CD4-positive, alpha-beta T cell treated with Interleukin-1 beta for 1 hour (primary cell): ENCODE data around the gene MACROD2.
A peak's percentile ranks its signal among the peaks of the same experiment; 100 is the strongest.
"Not testable (repeated sequence)": the region's sequence is repeated elsewhere in the genome, so short reads cannot be mapped to it uniquely, and the experiment has no call there.

Source experiments
- DNase-seq, 2 donors: peaks; one replicate each; pipeline ENCODE4 v3.0.0-alpha.2; 2020 to 2022

MACROD2 gene

GRCh38 chr20:13995086-13995665 lies at the start of gene MACROD2:
Gene MACROD2 (plus strand): TSS chr20:13995516.
- DNase-seq = peak; percentile 41 to 61

GRCh38 chr20:13947719-13948118 lies 47.6 kb upstream of the MACROD2 start:
- no peak for DNase-seq

DNA sequence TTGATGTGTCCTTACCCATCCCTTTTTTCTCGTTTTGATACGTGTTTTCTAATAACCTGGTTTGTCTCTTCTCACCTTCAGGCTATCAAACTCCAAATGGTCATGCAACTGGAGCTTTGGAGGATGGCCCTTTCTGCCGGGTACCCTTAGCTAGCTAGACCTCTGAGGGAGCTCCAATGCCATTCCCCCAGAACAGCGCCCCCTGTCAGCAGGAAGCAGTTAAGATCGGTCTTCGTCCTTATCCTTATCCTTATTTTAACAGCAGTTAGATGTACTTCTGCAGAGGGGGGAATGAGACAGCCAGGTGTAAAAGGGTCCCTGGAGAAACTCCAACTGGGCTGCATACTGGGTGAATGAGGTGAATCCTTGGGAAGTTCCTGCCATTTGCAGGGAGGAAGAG lies 42.1 kb upstream of the MACROD2 start:
- DNase-seq = no peak

DNA sequence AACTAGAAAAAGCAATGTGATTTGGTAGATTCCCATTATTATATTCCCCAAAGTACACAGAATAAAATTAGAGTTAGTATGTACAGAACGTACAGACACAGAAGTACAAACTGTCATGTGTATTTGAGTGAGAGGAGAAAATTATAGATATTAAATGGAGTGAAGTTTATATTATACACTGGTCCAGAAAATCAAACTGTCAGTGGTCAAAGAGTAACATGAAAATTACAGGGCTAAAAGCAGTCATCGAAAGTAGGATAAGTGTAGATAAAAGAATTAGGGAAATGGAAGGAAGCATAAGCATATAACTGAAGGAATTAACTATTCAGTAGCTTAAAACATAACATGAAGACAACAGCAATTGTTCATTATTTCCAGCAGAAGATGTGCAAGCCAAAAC lies 35.2 kb upstream of the MACROD2 start:
- no peak for DNase-seq

- DNase-seq = no peak
These were observed 34.8 kb upstream of the MACROD2 start for GRCh38 chr20:13960525-13960924.

DNA sequence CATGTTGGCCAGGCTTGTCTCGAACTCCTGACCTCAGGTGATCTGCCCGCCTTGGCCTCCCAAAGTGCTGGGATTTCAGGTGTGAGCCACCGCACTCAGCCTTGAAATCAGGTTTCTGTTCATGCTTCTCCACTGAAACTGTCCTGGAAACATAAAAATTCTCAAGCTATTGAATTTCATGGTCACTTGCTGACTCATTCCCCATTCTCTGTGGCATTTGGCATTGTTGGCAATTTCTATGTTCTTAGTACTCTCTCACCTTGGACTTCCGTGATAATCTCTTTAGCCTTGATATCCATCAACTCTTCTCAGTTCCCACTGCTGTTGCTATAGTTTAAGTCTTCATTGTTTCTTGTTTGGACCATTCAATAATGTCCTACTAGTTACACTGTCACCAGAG lies 11.1 kb upstream of the MACROD2 start:
- no peak for DNase-seq

DNA sequence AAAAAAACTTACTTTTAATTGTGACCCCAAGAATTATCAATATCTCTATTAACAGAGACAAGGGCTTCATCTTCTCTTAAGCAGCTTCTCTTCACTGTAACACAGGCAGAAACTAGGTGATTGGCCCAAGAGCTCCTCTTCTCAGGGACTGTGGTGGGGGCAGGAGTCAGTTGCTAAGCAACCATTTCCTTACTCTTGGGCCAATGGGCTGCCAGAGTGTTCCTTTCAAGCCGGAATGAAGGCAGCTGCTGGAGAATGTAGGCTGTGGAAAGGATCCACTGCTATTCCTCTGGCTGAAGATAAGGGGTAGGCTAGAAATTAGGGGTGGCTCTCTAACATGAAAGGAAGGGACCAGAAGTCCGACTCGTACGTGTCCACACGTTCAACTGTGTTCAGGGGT lies 4.9 kb upstream of the MACROD2 start, which contains the start of gene SEL1L2:
Gene SEL1L2, minus strand, starts transcription at position 150 of the 400 bp plus-strand sequence. Its CDS starts 80 bp downstream, at position 70.
- no peak for DNase-seq

GRCh38 chr20:13991311-13991710 lies 4.0 kb upstream of the MACROD2 start:
- DNase-seq = no peak

DNA sequence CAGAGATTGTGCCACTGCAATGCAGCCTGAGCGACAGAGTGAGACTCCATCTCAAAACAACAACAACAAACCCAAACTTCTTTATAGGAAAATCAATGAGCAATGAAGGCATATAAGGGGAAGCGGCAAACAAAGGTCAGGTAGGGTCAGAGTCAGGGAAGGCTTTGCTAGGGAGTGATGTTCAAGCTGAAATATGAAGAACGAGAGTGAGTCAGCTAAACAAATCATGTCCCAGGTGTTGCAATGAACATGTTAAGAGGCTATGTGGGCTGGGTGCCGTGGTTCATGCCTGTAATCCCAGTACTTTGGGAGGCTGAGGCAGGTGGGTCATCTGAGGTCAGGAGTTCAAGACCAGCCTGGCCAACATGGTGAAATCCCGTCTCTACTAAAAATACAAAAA lies 3.4 kb upstream of the MACROD2 start:
- not testable (repeated sequence) for DNase-seq

DNA sequence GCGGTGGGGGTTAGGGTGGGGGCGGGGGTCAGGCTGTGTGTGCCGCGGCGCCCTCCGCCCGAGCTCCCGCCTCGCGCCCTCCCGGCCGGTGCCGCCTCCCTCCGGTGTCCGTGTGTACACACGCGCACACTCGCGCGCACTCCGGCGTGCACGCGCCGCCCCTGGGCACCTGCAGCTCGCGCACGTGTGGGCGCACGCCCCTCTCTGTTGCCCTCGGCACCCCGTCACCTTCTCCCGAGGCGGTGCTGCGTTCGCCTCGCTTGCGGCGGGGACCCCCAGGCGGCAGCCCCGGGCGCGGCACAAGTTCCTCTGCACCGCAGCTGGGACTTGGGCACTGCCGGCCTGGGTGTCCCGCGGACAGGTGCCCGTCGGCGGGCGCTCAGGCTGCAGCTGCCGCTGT lies 525 bp downstream of the MACROD2 start:
- DNase-seq = no peak

DNA sequence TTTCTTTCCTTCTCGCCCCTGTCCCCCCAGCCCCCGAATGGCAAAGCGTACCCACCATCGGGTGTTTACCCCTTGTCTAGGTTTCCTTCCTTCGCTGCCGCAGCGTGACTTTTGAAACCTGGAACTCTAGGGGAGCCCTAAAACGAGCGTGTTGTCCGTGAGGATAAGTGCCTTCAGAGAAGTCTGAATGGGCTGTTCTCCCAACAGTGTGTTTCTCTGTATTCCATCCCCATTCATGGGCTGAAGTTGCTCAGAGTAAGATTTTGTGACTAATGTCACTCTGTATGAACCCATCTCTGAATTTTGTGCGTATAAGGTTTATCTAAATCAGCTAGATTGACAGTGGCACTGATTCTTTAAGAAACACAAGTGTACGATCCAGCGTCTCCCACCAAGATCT lies 949 bp downstream of the MACROD2 start:
- no peak for DNase-seq

- DNase-seq = no peak
These were observed 5.6 kb downstream of the MACROD2 start for GRCh38 chr20:14000917-14001316.

- no peak for DNase-seq
These were observed 10.7 kb downstream of the MACROD2 start for GRCh38 chr20:14005996-14006395.

DNA sequence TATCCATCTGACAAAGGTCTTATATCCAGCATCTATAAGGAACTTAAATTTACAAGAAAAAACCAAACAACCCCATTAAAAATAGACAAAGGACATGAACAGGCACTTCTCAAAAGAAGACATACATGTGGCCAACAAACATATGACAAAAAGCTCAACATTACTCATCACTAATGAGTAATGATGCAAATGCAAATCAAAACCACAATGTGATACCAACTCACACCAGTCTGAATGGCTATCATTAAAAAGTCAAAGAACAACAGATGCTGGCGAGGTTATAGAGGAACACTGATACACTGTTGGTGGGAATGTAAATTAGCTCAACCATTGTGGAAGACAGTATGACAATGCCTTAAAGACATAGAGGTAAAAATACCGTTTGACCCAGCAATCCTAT lies 13.9 kb downstream of the MACROD2 start:
- no peak for DNase-seq

DNA sequence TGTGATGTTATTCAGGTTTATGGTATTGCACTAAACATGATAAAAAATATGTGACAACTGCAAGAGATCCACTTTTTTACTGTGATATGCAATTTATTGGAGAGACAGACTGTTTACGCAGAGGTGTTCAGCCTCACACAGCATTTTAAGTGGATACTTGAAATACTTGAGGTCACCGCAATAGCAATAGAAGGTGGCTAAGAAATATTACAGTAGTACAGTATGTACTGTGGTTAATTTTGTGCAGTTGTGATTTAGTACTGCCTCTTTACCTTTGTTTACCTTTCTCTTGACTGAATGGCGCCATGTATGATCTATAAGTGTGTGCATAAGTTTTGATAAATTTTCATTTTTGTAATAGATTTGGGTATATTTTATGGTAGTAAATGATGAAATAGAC lies 17.4 kb downstream of the MACROD2 start:
- DNase-seq = no peak

DNA sequence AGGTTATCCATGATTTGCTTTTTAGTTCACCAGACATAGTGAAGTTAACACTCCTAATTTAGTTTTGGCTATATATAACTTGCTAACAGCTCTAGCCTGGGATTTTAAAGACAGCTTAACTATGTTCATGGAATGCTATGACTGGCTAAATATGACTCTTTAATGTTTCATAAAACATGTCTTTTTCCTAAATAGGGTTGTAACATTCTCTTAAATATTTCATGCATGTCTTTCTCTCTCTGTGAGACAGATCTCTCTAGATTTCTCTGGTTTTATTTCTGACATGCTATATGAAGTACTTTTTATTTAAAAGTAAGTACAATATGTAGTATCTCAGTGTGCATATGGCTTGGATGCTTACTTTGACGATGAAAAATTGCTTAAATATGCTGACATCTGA lies 35.7 kb downstream of the MACROD2 start:
- DNase-seq = no peak

DNA sequence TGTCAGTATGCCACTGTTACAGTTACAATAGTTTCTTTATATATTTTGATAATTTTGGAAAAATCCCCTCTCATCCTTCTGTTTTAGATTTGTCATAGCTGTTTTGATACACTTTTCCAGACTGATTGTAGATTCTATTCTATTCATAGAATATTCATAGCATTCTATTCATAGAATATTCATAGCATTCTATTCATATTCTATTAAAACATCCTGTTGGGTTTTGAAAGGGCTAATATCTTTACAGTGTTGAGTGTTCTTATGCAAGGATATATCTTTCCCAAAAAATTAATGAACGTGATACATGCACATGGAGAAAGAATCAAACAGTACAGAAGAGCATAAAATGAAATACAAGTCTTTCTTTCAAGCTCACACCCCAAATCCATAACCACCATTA lies 38.0 kb downstream of the MACROD2 start:
- no peak for DNase-seq

DNA sequence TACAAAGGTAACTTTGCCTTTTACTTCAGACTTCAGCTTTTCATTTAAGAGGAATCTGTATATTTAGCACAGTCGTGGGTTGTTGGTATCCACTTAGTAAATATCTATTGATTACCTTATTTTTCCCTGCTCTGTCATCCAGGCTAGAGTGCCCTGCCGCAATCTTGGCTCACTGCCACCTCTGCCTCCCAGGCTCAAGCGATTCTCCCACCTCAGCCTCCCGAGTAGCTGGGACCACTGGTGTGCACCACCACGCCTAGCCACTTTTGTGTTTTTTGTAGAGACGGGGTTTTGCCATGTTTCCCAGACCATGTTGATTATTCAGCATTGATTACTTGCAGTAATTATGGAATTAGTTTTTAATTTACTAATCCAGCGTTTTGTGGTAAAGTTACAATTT lies 41.3 kb downstream of the MACROD2 start:
- no peak for DNase-seq

DNA sequence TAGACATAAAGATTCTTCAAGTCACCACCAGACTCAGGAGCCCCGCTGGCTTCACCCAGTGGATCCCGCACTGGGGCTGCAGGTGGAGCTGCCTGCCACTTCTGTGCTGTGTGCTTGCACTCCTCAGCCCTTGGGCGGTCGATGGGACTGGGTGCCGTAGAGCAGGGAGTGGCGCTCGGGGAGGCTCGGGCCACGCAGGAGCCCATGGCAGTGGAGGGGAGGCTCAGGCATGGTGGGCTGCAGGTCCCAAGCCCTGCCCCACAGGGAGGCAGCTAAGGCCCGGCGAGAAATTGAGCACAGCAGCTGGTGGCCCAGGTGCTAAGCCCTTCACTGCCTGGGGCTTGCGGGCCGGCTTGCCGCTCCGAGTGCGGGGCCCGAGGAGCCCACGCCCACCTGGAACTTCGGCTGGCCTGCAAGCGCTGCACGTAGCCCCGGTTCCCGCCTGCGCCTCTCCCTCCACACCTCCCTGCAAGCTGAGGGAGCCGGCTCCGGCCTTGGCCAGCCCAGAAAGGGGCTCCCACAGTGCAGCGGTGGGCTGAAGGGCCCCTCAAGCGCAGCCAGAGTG lies 49.5 kb downstream of the MACROD2 start:
- not testable (repeated sequence) for DNase-seq

DNA sequence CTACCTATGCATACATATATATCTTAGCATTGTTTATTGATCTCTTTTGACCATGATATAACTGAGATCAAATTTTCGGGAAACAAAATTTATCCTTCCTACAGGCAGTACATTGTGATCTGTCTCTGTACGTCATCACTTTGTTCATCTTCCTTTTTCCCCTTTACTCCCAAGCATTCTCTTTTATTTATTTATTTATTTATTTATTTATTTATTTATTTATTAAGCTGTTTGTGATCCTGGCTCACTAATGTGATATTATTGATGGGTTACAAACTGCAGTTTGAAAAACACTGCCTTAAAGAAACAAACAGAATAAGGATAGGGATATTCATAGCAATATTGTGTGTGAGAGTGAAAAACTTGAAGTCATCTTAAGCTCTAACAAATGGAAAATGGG lies 51.2 kb downstream of the MACROD2 start:
- no peak for DNase-seq

GRCh38 chr20:14049111-14049510 lies 53.8 kb downstream of the MACROD2 start:
- no peak for DNase-seq

DNA sequence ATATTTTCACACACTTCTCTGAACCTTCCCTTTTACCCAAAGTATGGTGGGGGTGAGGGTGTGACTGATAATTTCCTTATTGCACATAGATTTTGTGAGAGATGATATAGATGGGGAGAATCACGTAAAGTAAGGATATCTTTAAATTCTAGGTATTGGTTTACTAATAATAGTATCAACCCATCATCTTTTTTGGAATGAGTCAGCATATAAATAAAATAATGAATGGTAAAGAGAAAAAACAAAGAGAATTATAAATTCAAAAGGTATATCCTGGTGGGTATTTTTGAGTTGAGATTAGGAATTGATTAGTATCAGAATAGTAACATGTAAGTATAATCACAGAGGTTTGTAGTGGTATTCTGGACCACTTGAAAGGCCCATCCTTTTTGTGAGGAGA lies 56.1 kb downstream of the MACROD2 start:
- DNase-seq = no peak

DNA sequence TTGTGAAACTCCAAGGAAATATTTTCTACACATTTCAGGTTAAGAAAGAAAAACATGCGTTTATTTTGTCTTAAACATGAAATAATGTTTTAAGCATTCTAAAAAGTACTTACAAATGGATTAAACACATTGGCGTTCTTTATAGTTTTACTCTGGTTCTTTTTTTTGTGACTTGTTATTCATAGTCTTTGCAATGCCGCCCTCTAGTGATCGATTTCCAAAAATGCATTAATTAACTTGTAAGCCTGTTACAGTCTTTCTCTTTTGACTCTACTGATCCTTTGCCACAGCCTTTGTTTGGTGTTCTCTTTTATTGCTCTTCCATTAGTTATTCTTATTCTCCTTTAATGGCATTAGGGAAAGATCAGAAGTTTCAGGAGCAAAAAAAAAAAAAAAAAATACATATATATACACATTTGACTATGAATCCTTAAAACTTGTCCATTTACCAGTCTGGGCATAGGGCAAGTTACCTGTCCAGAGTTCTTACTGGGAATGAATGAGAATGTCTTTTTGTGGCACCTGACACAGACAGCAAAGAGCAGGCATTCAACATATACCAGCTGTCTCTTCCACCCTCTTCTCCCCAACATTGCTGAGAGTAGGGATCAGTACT lies 59.9 kb downstream of the MACROD2 start:
- peak in 1 of 2 donors; percentile 25 for DNase-seq

DNA sequence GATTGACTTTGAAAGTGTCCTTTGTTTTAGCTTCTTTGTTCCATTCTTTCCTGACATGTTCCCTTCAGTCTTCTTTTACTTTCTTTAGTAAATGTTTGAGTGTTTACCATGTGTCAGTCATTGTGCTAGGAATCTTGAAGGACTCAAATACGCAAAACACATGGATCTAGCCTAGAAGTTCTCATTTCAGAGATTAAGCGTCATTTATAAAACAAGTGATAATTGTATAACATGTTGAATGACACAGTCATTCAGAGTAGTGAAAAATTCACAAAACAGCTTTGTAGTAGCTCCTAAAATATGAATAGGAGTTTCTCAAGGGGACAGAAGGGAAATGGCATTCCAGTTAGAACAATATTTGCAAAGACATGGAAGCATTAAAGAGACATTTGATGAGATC lies 66.9 kb downstream of the MACROD2 start:
- no peak for DNase-seq

DNA sequence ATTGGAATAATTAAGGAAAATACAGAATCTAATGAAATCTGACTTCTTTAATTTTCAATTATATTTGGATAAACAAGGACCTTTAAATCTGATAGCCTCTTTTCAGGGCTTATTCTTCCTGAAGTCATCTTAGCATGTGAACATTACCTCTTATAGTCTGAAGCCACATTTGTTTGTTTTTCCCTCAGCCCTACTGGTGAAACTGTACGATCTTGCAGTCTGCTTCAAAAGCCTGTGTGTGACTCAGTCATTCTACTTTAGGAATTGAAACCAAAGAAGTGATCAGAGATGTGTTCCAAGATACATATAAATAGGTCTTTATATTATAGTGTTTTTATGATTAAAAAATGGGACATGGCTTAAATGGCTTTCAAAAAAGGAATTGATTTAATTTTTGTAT lies 67.5 kb downstream of the MACROD2 start:
- no peak for DNase-seq
